Muscle layer of duodenum (tissue), 2 donors: Measurements from ENCODE around the gene MYO6.
"Not testable (repeated sequence)": the region's sequence is repeated elsewhere in the genome, so short reads cannot be mapped to it uniquely, and the experiment has no call there.

Source experiments
- H3K27ac ChIP-seq: one replicate; pipeline ENCODE4 v1.7.0; 2013; ENCODE audit warnings: mild to moderate bottlenecking, low read length
- H3K27me3 ChIP-seq: one replicate; pipeline ENCODE4 v1.7.0; 2013; ENCODE audit warnings: low read depth, mild to moderate bottlenecking, control low read depth, low read length
- H3K36me3 ChIP-seq, 2 donors: one replicate each; pipeline ENCODE4 v1.7.0; 2013; ENCODE audit warnings: low read length in 2 of 2, control low read depth in 1 of 2, mild to moderate bottlenecking in 1 of 2; ENCODE audit not compliant: insufficient read depth in 2 of 2, control insufficient read depth in 1 of 2
- H3K4me1 ChIP-seq, 2 donors: one replicate each; pipeline ENCODE4 v1.7.0; 2013; ENCODE audit warnings: low read length in 2 of 2, mild to moderate bottlenecking in 2 of 2, control low read depth in 1 of 2, moderate library complexity in 1 of 2; ENCODE audit not compliant: insufficient read depth in 2 of 2, control insufficient read depth in 1 of 2
- H3K4me3 ChIP-seq, 2 donors: one replicate each; pipeline ENCODE4 v1.7.0; 2013; ENCODE audit warnings: low read length in 2 of 2, low read depth in 1 of 2, mild to moderate bottlenecking in 1 of 2
- H3K9me3 ChIP-seq, 2 donors: one replicate each; pipeline ENCODE4 v1.7.0; 2013; ENCODE audit warnings: low read length in 2 of 2, control low read depth in 1 of 2, mild to moderate bottlenecking in 1 of 2; ENCODE audit not compliant: control insufficient read depth in 1 of 2
- donor health status: healthy.

MYO6 gene

DNA sequence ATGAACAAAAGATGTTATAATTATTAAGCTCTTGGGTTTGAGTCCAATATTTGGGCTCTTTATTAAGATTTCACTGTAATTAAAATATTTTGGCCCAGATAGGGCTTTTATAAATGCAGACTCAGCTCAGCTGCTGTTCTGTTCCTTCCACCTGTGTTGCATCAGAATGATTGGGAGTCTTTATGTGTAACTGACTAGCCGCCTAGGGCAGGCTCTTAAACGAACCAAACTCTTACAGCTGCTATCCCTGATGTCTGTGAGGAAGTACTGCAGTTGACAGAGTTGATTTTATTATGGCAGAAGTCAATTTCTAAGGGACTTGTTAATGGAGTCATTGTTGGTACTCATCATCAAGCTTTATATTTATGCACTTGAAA, 144.7 kb downstream of the MYO6 start:
- Histone ChIP-seq H3K4me3 (no peak overlapping the region), H3K9me3 (no peaks in the 10 kb centered on the region), H3K4me1 (peaks cover 0 to 3% of the 10 kb centered on the region in 2 donors), H3K36me3 (peaks cover 8 to 10% of the 10 kb centered on the region in 2 donors), H3K27me3 (no peaks in the 10 kb centered on the region), H3K27ac (no peak overlapping the region)

GRCh38 chr6:75896526-75896925, 147.5 kb downstream of the MYO6 start:
- Histone ChIP-seq H3K9me3 (no peaks in the 10 kb centered on the region), H3K4me1 (peaks cover 0 to 3% of the 10 kb centered on the region in 2 donors), H3K4me3 (no peak overlapping the region), H3K27me3 (no peaks in the 10 kb centered on the region), H3K36me3 (peaks cover 6 to 8% of the 10 kb centered on the region in 2 donors), H3K27ac (no peak overlapping the region)

GRCh38 chr6:75900216-75900615, 151.2 kb downstream of the MYO6 start:
- not testable (repeated sequence) for H3K4me3 ChIP-seq, H3K27ac ChIP-seq, H3K9me3 ChIP-seq, H3K27me3 ChIP-seq, H3K36me3 ChIP-seq, H3K4me1 ChIP-seq

DNA sequence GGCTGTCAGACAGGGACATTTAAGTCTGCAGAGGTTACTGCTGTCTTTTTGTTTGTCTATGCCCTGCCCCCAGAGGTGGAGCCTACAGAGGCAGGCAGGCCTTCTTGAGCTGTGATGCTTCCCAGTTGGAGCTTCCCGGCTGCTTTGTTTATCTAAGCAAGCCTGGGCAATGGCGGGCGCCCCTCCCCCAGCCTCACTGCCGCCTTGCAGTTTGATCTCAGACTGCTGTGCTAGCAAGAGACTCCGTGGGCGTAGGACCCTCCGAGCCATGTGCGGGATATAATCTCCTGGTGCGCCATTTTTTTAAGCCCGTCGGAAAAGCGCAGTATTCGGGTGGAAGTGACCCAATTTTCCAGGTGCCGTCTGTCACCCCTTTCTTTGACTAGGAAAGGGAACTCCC, 156.1 kb downstream of the MYO6 start:
- H3K9me3 ChIP-seq, H3K27me3 ChIP-seq, H3K36me3 ChIP-seq, H3K27ac ChIP-seq, H3K4me1 ChIP-seq, H3K4me3 ChIP-seq: not testable (repeated sequence)

- H3K4me3 ChIP-seq: no peak overlapping the region
- no peak overlapping the region for H3K27ac ChIP-seq
- no peaks in the 10 kb centered on the region for H3K4me1 ChIP-seq
- H3K9me3 ChIP-seq: no peaks in the 10 kb centered on the region
- no peaks in the 10 kb centered on the region for H3K27me3 ChIP-seq
- peaks cover 5 to 6% of the 10 kb centered on the region in 2 donors for H3K36me3 ChIP-seq
Observed at GRCh38 chr6:75906871-75907270, 157.8 kb downstream of the MYO6 start.

- Histone ChIP-seq H3K4me3 (no peak overlapping the region), H3K9me3 (no peaks in the 10 kb centered on the region), H3K27me3 (no peaks in the 10 kb centered on the region), H3K36me3 (peaks cover 5 to 6% of the 10 kb centered on the region in 2 donors), H3K4me1 (no peaks in the 10 kb centered on the region), H3K27ac (no peak overlapping the region)
Observed at GRCh38 chr6:75907444-75907843, 158.4 kb downstream of the MYO6 start.

DNA sequence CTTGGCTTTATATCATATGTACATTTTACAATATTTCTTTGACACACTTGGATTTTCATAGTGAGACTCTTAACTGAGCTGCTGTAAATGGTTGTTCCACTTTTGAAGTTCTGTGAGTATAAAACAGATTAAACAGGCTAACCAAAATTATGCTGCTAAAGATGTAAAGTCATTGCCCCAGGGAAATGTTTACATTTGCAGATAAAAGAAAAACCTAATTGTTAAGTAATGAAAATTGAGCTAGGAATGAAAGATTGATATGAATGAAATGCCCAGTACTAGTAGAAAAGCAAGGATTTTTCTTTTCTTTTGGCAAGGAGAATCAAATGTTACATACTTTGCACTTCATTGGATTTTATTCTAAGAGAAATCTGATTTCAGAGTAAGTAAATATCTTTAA, 164.0 kb downstream of the MYO6 start:
- H3K4me1 ChIP-seq: no peaks in the 10 kb centered on the region
- peaks cover 17 to 19% of the 10 kb centered on the region in 2 donors for H3K36me3 ChIP-seq
- H3K27me3 ChIP-seq: no peaks in the 10 kb centered on the region
- H3K27ac ChIP-seq: no peak overlapping the region
- no peak overlapping the region for H3K4me3 ChIP-seq
- H3K9me3 ChIP-seq: no peaks in the 10 kb centered on the region

GRCh38 chr6:75922226-75922625, 173.2 kb downstream of the MYO6 start:
- no peaks in the 10 kb centered on the region for H3K27me3 ChIP-seq

GRCh38 chr6:75926293-75927168, 177.5 kb downstream of the MYO6 start:
- Histone ChIP-seq H3K36me3 (no peaks in the 10 kb centered on the region), H3K4me3 (no peak overlapping the region), H3K27ac (no peak overlapping the region), H3K9me3 (no peaks in the 10 kb centered on the region), H3K4me1 (no peaks in the 10 kb centered on the region), H3K27me3 (no peaks in the 10 kb centered on the region)

More at GRCh38 chr6:75922226-75922625, 173.2 kb downstream of the MYO6 start:
- H3K9me3 ChIP-seq: no peaks in the 10 kb centered on the region
- no peak overlapping the region for H3K27ac ChIP-seq
- peaks cover 4 to 19% of the 10 kb centered on the region in 2 donors for H3K36me3 ChIP-seq
- H3K4me1 ChIP-seq: no peaks in the 10 kb centered on the region
- H3K4me3 ChIP-seq: no peak overlapping the region

- H3K27me3 ChIP-seq: peaks cover 4% of the 10 kb centered on the region
- H3K36me3 ChIP-seq: no peaks in the 10 kb centered on the region
- H3K27ac ChIP-seq: no peak overlapping the region
- H3K4me1 ChIP-seq: peaks cover 0 to 4% of the 10 kb centered on the region in 2 donors
- H3K4me3 ChIP-seq: no peak overlapping the region
- no peaks in the 10 kb centered on the region for H3K9me3 ChIP-seq
Observed at GRCh38 chr6:75931011-75931680, 182.1 kb downstream of the MYO6 start.

GRCh38 chr6:75932067-75932466, 183.0 kb downstream of the MYO6 start:
- no peak overlapping the region for H3K4me3 ChIP-seq
- H3K4me1 ChIP-seq: peaks cover 0 to 4% of the 10 kb centered on the region in 2 donors
- H3K36me3 ChIP-seq: no peaks in the 10 kb centered on the region
- no peaks in the 10 kb centered on the region for H3K9me3 ChIP-seq
- H3K27me3 ChIP-seq: peaks cover 4% of the 10 kb centered on the region
- H3K27ac ChIP-seq: no peak overlapping the region
